GM23248 (cell line): ENCODE results near the gene NAT9.

Source experiments
- EZH2 ChIP-seq: fragments of 200-600 bp; sonication (generic); IDR thresholded peaks from 2 replicates; pipeline ENCODE4 v1.6.1; 2018; ENCODE audit warnings: antibody characterized with exemption, mild to moderate bottlenecking; ENCODE audit not compliant: insufficient read depth, poor library complexity, severe bottlenecking
- EZH2phosphoT487 ChIP-seq: fragments of 200-600 bp; sonication (generic); IDR thresholded peaks from 2 replicates; pipeline ENCODE4 v1.6.1; 2018; ENCODE audit warnings: antibody characterized with exemption, moderate library complexity, mild to moderate bottlenecking, low read depth; ENCODE audit not compliant: insufficient read depth

DNA sequence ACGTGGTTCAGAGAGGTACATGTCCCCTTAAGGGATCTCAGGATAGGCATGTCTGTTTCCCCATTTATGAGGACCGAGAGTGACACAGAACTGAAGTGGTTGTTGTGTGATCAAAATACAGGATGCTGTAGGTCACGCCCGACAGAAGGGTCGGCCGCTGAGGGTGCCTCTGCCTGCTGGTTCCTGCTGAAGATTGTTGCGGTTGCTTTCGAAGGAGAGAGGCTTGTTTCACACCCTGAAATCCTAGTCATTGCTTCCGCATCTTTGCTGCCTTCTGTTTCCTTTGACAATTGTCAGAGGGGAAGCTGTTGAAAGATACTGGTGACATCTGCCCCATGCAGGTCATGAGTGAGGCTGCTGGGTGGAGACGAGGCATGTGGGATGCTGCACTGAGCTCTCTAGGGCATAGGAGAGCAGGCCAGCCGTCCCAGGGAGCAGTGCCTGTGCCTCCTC, 3.8 kb upstream of the NAT9 start:
- no peak for TF ChIP-seq EZH2phosphoT487
- no peak for TF ChIP-seq EZH2
